Thymus (tissue), 11 donors: ENCODE measurements around the gene HECTD4. TPM values are rescaled to one million over a fixed set of nuclear protein-coding genes. Genes with fewer than 3 reads are reported as not detected.
A peak's percentile ranks its signal among the peaks of the same experiment; 100 is the strongest.
"Not testable (repeated sequence)": the region's sequence is repeated elsewhere in the genome, so short reads cannot be mapped to it uniquely, and the experiment has no call there.

Experiments used
- DNase-seq, 9 donors: peaks; one replicate each; pipeline ENCODE4 v3.0.0-alpha.2; 2013; ENCODE audit warnings: low spot score in 9 of 9, low read depth in 6 of 9, missing footprints in 1 of 9
- H3K27ac ChIP-seq, 2 donors: one replicate each; pipeline ENCODE4 v1.5.1; 2013; ENCODE audit warnings: control low read depth in 1 of 2, low read depth in 1 of 2, low read length in 1 of 2, mild to moderate bottlenecking in 1 of 2, moderate library complexity in 1 of 2
- H3K27me3 ChIP-seq, 2 donors: one replicate each; pipeline ENCODE4 v1.5.1; 2013; ENCODE audit warnings: low read length in 1 of 2; ENCODE audit not compliant: control insufficient read depth in 2 of 2, insufficient read depth in 1 of 2
- H3K36me3 ChIP-seq, 2 donors: one replicate each; pipeline ENCODE4 v1.5.1; 2013; ENCODE audit warnings: low read length in 1 of 2, mild to moderate bottlenecking in 1 of 2, moderate library complexity in 1 of 2; ENCODE audit not compliant: control insufficient read depth in 2 of 2, insufficient read depth in 2 of 2
- H3K4me1 ChIP-seq, 2 donors: one replicate each; pipeline ENCODE4 v1.5.1; 2013; ENCODE audit warnings: low read length in 2 of 2; ENCODE audit not compliant: control insufficient read depth in 2 of 2, insufficient read depth in 2 of 2
- H3K4me3 ChIP-seq, 2 donors: one replicate each; pipeline ENCODE4 v1.5.1; 2013; ENCODE audit warnings: low read length in 2 of 2, control low read depth in 1 of 2, mild to moderate bottlenecking in 1 of 2
- H3K9me3 ChIP-seq, 2 donors: one replicate each; pipeline ENCODE4 v1.5.1; 2013; ENCODE audit warnings: low read length in 1 of 2, mild to moderate bottlenecking in 1 of 2; ENCODE audit not compliant: control insufficient read depth in 2 of 2, insufficient read depth in 1 of 2
- WGBS: extraction: QIAGEN DNeasy Blood & Tissue Kit; methylation state at CpG from one replicate; pipeline ENCODE4 v1.1.7; 2013; 5-methylcytosine and 5-hydroxymethylcytosine counted together
- polyA plus RNA-seq: library from polyadenylated mRNA; stranded (reverse); fragments of 200-250 nt; gene quantifications from one replicate; pipeline ENCODE4 v1.2.3, GENCODE V29; 2013
- total RNA-seq: library from RNA; stranded (reverse); fragments of 120-200 nt; gene quantifications from one replicate; pipeline ENCODE4 v1.2.4, GENCODE V29; 2013
- donor health status: healthy.

HECTD4 gene
- total and polyA plus RNA-seq, 2 donors = 9.6 to 19.3 TPM

DNA sequence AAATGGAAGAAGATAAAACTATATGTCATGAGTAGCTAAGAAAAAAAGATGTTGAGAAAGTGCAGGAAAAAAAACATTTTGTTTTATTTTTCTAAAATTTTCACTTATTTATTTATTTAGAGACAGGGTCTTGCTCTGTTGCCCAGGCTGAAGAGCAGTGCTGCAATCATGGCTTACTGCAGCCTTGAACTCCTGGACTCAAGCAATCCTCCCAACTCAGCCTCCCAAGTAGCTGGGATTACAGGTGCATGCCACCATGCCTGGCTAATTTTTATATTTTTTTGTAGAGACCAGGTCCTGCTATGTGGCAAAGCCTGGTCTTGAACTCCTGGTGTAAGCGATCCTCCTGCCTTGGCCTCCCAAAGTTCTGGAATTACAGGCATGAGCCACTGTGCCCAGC is 137.3 kb downstream of the HECTD4 start:
- 98% methylated on average over 1 of the region's 1 CpG for WGBS
- peaks cover 17 to 39% of the 10 kb centered on the region in 2 donors for H3K36me3 ChIP-seq
- H3K27ac ChIP-seq, H3K9me3 ChIP-seq, DNase-seq, H3K4me1 ChIP-seq, H3K4me3 ChIP-seq, H3K27me3 ChIP-seq: not testable (repeated sequence)

DNA sequence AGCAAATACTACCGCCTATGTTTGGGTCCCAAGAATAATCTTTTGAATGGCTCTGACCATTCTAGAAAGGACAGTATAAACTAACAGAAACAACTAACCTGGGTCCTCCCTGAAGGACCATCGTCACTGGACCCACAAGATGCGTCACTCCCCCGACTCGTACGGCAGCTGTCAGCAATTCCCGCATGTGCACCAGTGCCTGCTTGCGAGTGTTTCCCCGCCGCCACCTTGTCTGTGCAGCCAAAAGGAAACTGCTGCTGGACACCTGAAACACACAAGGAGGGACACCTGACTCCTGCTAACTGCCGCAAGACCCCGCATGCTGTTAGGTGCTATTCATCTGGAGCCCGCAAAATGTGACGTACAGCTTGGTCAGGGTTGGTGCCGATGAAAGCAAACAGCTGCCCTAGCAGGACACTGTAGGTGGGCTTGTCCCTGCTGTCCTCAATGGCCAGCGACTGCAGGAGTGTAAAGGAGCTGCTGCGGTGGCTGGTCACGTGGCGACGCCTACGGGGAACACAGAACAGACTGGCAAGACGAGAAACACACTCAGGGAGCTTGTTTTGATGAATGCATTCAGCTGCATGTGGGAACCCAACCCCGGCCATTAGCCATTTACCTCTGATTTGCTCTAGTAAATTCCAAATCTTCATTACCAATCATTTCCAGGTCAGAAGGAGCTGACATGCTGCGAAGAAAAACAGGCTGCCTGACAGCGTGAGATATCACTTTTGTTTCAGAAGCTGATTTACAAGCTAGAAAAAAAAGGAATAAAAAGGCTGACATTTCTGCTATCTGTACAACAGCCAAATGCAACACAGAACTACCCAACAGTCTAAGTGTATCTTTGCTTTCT is 138.7 kb downstream of the HECTD4 start:
- Histone ChIP-seq H3K9me3 (no peaks in the 10 kb centered on the region), H3K4me1 (no peaks in the 10 kb centered on the region), H3K27ac (peak overlapping the region; percentile 18 to 32), H3K27me3 (no peaks in the 10 kb centered on the region), H3K4me3 (no peak overlapping the region), H3K36me3 (peaks cover 21 to 46% of the 10 kb centered on the region in 2 donors)
- DNase-seq = no peak
- WGBS = 83% methylated on average over 25 of the region's 25 CpGs

- no peak overlapping the region for H3K27ac ChIP-seq
- H3K27me3 ChIP-seq = no peaks in the 10 kb centered on the region
- no peak for DNase-seq
- H3K9me3 ChIP-seq = no peaks in the 10 kb centered on the region
- H3K4me1 ChIP-seq = no peaks in the 10 kb centered on the region
- peaks cover 24 to 50% of the 10 kb centered on the region in 2 donors for H3K36me3 ChIP-seq
- WGBS = over 99% methylated on average over 3 of the region's 3 CpGs
- no peak overlapping the region for H3K4me3 ChIP-seq
Observed at GRCh38 chr12:112241176-112241575, 141.1 kb downstream of the HECTD4 start.

GRCh38 chr12:112239881-112240280 is 142.3 kb downstream of the HECTD4 start:
- Histone ChIP-seq H3K9me3 (no peaks in the 10 kb centered on the region), H3K4me1 (no peaks in the 10 kb centered on the region), H3K36me3 (peaks cover 25 to 52% of the 10 kb centered on the region in 2 donors), H3K27ac (no peak overlapping the region), H3K4me3 (no peak overlapping the region), H3K27me3 (no peaks in the 10 kb centered on the region)
- WGBS = 95% methylated on average over 6 of the region's 6 CpGs
- no peak for DNase-seq

GRCh38 chr12:112239020-112239419 is 143.2 kb downstream of the HECTD4 start:
- H3K4me1 ChIP-seq = no peaks in the 10 kb centered on the region
- no peak for DNase-seq
- H3K27me3 ChIP-seq = no peaks in the 10 kb centered on the region
- H3K9me3 ChIP-seq = no peaks in the 10 kb centered on the region
- 96% methylated on average over 7 of the region's 7 CpGs for WGBS
- H3K36me3 ChIP-seq = peaks cover 29 to 60% of the 10 kb centered on the region in 2 donors
- no peak overlapping the region for H3K4me3 ChIP-seq
- H3K27ac ChIP-seq = no peak overlapping the region

- H3K9me3 ChIP-seq = no peaks in the 10 kb centered on the region
- DNase-seq = no peak
- H3K36me3 ChIP-seq = peaks cover 26 to 57% of the 10 kb centered on the region in 2 donors
- H3K4me3 ChIP-seq = no peak overlapping the region
- H3K27me3 ChIP-seq = no peaks in the 10 kb centered on the region
- H3K27ac ChIP-seq = no peak overlapping the region
- WGBS = 98% methylated on average over 5 of the region's 5 CpGs
- H3K4me1 ChIP-seq = no peaks in the 10 kb centered on the region
Observed at GRCh38 chr12:112238441-112238840, 143.8 kb downstream of the HECTD4 start.

- H3K4me1 ChIP-seq = no peaks in the 10 kb centered on the region
- no peak overlapping the region for H3K4me3 ChIP-seq
- no peaks in the 10 kb centered on the region for H3K9me3 ChIP-seq
- H3K27me3 ChIP-seq = no peaks in the 10 kb centered on the region
- DNase-seq = no peak
- peaks cover 23 to 54% of the 10 kb centered on the region in 2 donors for H3K36me3 ChIP-seq
- WGBS = 95% methylated on average over 7 of the region's 7 CpGs
- no peak overlapping the region for H3K27ac ChIP-seq
Observed at GRCh38 chr12:112236786-112237185, 145.4 kb downstream of the HECTD4 start.

- peaks cover 23 to 50% of the 10 kb centered on the region in 2 donors for H3K36me3 ChIP-seq
- H3K4me3 ChIP-seq = no peak overlapping the region
- no peak overlapping the region for H3K27ac ChIP-seq
- WGBS = 95% methylated on average over 1 of the region's 1 CpG
- H3K9me3 ChIP-seq = no peaks in the 10 kb centered on the region
- DNase-seq = no peak
- H3K4me1 ChIP-seq = no peaks in the 10 kb centered on the region
- no peaks in the 10 kb centered on the region for H3K27me3 ChIP-seq
Observed at GRCh38 chr12:112236386-112236785, 145.8 kb downstream of the HECTD4 start.

DNA sequence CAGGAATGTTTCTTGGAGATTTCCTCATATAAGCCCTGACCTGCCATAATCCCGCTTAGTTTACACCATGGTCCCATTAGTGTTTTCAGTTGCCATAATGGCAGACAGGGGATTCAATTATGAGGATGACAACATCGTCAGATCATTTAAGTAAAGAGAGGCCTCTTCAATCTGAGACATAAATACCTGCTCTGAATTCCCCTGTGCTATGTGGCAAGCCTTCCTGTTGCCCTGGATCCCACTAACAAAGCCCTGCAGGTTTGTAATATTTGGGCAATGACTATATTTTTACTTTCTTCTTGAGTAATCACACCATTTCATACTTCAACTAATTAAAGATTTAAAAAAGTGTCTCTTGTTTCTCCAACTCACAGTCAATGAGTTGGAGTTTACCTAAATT is 147.9 kb downstream of the HECTD4 start:
- Histone ChIP-seq H3K27ac (no peak overlapping the region), H3K9me3 (no peaks in the 10 kb centered on the region), H3K27me3 (no peaks in the 10 kb centered on the region), H3K4me3 (no peak overlapping the region), H3K4me1 (no peaks in the 10 kb centered on the region), H3K36me3 (peaks cover 30 to 65% of the 10 kb centered on the region in 2 donors)
- DNase-seq = no peak
- WGBS = 97% methylated on average over 2 of the region's 2 CpGs
